HUDEP-2 (cell line): Measurements from ENCODE around the gene UBE2F.
"Not testable (repeated sequence)": the region's sequence is repeated elsewhere in the genome, so short reads cannot be mapped to it uniquely, and the experiment has no call there.

Source experiments
- DNase-seq, 76 experiments: peaks; one replicate each; lab custom pipeline; 2025; ENCODE audit not compliant: unreplicated experiment in 76 of 76; lab: John Stamatoyannopoulos, UW

The UBE2F gene

GRCh38 chr2:237977380-237977779 is 10.6 kb downstream of the UBE2F start:
- DNase-seq, result no peak

DNA sequence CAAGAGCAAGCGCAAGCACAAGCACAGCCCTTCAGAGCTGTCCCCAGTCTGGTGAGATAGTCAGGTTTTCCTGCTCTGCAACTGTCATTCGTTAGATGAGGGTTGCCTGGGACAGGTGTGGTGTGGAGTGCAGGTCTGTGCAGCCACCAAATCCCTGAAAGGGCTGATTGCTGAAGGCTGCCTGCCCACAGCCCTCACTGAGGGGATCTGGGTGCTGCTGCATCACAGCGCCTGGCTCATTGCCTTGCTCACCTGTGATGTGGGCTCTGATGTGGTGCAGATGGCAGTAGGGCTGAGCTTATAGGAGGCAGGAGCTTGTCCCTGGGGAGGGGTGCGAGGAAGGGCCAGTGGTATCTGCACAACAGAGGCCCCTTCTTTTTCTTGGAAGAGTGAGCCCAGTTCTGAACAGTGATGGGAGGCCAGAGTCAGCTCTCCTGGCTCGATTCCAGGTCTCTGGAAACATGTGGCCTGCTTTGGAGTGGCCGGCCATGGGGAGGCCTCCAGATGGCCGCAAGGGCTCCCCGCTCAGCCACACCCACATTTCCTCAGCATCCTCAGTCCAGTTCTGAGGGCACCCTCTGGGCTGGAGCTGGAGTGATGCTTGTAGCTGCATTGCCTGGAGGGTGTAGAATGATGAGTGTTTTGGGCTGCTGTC is 11.4 kb downstream of the UBE2F start:
- DNase-seq, result peak in 46 of 76 experiments; percentile 5 to 70 (median 32)

GRCh38 chr2:237979331-237979730 is 12.5 kb downstream of the UBE2F start:
- DNase-seq, result peak in 63 of 76 experiments; percentile 8 to 70 (median 40)

DNA sequence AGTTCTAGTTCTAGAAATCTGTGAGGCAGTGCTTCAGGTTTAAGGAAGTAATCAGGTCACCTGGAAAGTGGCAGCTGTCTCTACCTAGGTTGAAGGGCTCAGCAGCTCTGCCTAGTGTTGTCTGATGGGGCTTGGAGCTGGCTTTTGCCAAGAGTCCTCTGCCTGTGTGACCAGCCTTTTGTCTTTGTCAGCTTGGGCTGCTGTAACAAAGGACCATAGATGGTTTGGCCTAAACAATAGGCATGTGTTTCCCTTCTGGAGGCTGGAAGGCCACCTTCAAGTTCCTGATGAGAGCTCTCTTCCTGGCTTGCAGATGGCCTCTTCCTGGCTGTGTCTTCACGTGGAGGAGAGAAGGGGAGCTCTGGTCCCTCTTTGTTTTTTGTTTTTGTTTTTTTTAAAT is 13.3 kb downstream of the UBE2F start:
- no peak for DNase-seq

DNA sequence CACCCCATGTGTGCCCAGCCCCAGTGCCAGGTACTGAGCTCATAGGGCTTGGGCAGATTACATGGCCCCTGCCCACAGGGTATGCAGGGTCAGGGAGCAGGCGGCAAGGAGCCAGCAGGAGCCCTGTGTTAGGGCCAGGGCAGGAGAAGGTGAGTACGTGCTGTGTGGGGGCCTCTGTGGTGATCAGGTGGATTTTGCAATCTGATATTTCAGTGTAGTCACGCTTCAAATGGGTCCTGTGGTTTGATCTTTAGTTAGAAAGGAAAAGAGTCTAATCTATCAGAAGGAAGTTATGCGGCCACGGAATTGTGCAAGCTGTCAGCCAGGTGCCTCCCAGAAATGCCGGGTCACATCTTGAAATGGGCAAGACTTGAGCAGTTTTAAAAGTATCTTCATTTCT is 13.9 kb downstream of the UBE2F start:
- DNase-seq, result no peak

- DNase-seq, result not testable (repeated sequence)
Measured at GRCh38 chr2:237981621-237982020, 14.8 kb downstream of the UBE2F start.

DNA sequence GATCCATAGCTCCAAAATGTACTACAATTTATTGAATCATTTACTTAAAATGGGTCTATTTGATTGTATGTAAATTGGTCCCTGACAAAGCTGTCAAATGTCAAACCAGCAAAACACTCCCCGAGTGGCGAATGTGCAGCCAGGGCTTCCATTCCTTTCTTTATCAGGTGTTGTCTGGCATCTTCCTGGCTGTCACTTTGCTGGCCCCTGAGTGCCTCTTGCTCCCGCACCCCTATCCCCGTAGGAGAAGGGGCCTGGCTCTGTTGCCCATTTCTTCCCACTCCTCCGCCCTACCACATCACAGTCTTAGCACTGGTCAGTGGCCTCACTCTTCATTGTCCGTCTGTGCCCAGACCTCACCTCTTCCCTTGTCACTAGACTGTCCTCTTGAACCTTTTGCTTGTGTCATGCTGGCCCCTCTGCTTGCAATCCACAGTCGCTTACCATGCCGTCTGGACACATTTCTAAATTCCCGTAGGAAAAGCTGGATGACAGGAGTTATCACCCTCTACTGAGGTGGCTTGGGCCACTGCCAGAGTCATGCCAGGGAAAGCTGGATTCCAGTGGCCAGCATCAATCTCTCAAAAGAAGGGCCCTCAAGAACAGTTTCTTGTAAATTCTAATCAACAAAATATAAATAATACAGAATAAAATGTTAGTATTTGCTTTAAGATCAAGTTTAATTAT is 15.4 kb downstream of the UBE2F start:
- no peak for DNase-seq

DNA sequence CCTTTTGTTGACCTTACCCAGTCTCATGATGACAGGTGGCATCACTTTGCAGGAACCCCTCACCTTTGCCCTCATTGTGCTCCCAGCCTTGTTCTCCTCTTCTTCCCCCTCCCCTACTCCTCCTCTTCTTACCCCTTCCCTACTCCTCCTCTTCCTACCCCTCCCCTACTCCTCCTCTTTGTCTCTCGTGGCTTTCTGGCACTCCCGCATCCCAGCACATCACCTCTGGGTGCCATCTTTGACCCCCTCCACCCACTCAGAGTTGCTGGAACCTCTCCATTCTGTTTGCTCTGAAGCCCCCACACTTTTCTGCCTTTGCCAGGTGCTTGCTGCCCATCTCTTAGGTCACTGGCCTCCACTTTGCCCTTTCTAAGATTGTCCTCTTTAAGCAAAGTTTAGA is 17.1 kb downstream of the UBE2F start:
- no peak for DNase-seq

GRCh38 chr2:237987268-237987667 is 20.5 kb downstream of the UBE2F start:
- DNase-seq, result peak in 2 of 76 experiments; percentile 2 to 14

DNA sequence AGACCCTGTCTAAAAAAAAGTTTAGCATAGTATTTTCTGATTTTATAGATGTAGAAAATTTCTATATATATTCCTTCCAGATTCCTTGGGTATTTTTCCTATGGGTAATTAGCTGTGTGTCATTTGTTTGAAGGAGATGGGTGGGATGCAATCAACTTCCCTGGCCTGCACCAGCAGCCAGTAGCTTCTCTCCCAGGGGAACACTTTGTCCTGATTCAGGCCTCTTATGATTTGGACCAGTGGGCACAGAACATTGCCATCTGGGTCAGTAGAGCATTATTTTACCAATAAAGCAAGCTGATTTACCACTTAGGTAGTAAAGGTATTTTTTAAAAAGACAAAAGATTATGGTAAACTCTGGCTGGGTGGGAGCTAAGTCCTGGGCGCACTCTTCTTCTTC is 26.9 kb downstream of the UBE2F start:
- DNase-seq, result no peak

DNA sequence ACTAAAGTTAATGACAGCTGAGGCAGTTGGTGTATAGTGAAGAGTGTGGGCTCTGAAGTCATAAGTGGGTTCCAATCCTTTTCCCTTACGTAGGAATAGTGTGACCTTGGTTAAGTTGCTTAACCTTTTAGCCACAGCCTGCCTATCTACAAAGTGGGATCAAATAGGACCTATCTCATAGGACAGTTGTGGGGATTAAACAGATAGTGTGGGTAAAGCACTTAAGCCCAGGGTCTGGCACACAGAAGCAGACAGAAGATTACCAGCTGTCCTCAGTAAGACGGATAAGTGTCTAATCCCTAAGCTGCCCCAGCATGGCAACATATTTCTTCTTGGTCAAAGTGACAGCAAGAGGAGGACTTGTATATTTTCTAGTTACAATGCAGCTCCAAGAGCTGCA is 28.2 kb downstream of the UBE2F start:
- peak in 64 of 76 experiments; percentile 1 to 91 (median 54) for DNase-seq

GRCh38 chr2:237996021-237996593 is 29.3 kb downstream of the UBE2F start:
- peak in 14 of 76 experiments; percentile 6 to 58 (median 22) for DNase-seq

GRCh38 chr2:237997521-237997920 is 30.7 kb downstream of the UBE2F start:
- DNase-seq, result no peak

DNA sequence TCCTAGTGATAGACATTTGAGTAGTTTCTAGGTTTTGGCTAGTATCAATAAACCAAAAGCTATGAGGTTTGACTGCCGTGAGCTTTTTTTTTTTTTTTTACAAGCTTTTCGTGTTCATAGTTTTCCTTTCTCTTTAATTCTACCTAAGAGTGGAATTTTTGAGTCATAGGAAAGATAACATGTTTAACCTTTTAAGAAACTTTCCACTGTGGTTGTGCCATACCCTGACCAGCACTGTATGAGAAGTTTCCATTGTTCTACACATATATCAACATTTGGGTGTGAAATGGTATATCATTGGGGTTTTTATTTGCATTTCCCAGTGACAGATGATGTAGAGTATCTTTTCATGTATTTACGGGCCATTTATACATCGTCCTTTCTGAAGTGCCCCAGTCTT is 31.7 kb downstream of the UBE2F start:
- peak in 12 of 76 experiments; percentile 6 to 59 (median 29) for DNase-seq

DNA sequence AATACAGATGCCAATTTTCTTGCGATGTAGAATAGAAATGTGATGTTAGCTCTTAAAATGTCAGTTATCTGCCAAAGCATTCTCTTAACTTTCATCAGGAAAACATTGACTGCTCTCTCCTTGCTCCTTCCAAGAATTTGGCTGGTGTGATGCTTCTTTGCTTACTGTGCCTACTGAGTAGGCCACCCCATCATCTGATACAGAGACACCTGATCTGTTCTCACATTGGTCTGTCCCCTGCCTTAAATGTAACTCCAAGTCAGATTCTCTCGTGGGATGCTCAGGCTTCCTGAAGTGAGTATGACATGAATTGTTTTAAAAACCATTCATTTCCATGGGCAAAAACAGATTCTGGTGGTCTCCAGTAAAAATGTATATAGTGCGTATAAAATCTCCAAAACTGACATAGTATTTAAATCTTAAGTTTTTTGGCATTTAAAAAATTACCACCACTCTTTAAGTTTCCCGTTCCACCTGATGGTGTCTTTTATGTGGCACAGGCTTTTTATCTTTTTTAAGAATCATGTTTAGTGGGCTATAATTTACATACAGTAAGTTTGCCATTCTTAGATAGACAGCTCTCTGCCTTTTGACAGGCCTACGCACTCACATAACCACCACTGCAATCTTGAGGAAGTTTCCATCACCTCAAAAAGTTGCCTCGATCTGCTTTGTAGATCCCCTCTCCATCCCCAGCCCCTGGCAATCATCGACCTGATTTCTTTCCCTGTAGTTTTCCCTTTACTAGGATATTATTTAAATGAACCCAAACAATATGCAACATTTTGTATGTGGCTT is 36.6 kb downstream of the UBE2F start:
- DNase-seq, result no peak

GRCh38 chr2:238004077-238004830 is 37.4 kb downstream of the UBE2F start:
- DNase-seq, result no peak

DNA sequence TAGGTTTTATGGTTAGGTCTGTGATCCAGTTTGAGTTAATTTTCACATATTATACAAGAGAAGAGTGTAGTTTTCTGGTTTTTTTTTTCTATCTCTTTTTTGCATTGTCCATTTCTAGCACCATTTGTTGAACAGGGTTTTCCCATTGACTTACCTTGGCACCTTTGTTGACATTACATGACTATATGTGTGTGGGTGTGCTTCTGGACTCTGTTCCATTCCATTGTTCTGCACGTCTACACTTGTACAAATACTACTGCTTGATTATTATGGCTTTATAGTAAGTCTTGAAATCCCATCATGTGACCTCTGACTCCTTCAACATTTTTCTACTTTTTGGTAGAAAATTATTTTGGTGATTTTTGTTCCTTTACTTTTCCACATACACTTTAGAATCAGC is 38.7 kb downstream of the UBE2F start:
- no peak for DNase-seq

DNA sequence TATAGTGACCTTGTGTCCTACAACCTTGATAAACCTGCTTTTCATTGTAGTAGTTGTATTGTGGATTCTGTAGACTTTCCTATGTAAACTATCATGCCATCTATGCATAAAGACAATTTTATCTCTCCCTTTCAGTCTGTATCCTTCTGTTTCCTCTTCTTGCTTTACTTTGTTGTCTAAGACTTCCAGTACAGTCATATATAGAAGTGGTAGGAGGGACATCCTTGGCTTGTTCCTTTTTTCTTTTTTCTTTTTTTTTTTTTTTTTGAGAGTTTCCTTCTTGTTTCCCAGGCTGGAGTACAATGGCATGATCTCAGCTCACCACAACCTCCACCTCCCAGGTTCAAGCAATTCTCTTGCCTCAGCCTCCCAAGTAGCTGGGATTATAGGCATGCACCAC is 39.7 kb downstream of the UBE2F start:
- DNase-seq, result no peak

DNA sequence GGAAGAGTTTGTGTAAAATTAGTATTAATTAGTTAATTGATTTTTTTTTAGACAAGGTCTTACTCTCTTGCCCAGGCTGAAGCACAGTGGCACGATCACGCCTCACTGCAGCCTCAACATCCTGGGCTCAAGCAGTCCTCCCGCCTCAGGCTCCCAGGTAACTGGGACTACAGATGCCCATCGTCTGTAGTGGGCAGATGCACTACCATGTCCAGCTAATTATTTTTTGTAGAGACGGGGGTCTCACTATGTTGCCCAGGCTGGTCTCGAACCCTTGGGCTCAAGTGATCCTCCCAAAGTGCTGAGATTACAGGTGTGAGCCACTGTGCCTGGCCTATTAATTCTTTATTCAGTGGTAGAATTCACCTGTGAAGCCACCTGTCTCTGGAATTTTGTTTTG is 41.1 kb downstream of the UBE2F start:
- no peak for DNase-seq

DNA sequence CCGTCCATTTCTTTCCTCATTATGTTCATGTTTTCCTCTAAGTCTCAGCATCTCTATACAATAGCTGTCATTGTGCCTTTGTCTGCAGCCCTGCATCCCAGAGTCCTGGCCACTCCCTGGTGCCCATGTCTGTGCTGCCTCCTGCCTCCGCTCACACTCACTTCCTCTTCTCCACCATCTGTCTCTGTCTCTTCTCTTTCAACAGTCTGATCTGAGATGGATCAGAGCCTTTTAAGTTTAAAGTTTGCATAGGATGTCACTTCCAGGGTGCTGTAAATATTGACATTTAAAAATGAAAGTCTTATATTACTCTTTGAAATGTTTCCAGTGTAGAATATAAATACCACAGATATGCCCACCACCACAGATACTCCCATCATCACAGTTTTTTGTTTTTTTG is 42.7 kb downstream of the UBE2F start:
- DNase-seq, result no peak

GRCh38 chr2:238010572-238010971 is 43.8 kb downstream of the UBE2F start:
- DNase-seq, result no peak
